Lower lobe of right lung (tissue), 2 donors: Measurements from ENCODE around the gene ADCY3. TPM values are rescaled to one million over a fixed set of nuclear protein-coding genes. Genes with fewer than 3 reads are reported as not detected.

Experiments used
- ATAC-seq, 2 donors: fragments of 200-7000 bp; cut with Tn5 transposase; one replicate each; pipeline ENCODE4 v1.9.1; 2020 to 2022; ENCODE audit warnings: mild to moderate bottlenecking in 2 of 2, moderate library complexity in 2 of 2
- DNase-seq: peaks from one replicate; pipeline ENCODE4 v3.0.0-alpha.2; 2020
- H3K27ac ChIP-seq: fragments of 200-600 bp; one replicate; pipeline ENCODE4 v1.8.0; 2022
- H3K27me3 ChIP-seq: fragments of 200-600 bp; one replicate; pipeline ENCODE4 v1.8.0; 2022; ENCODE audit warnings: low read depth
- H3K36me3 ChIP-seq: fragments of 200-600 bp; one replicate; pipeline ENCODE4 v1.8.0; 2022; ENCODE audit warnings: mild to moderate bottlenecking
- H3K4me1 ChIP-seq: fragments of 200-600 bp; one replicate; pipeline ENCODE4 v1.8.0; 2022
- H3K4me3 ChIP-seq: fragments of 200-600 bp; one replicate; pipeline ENCODE4 v1.8.0; 2022; ENCODE audit warnings: mild to moderate bottlenecking
- H3K9me3 ChIP-seq: fragments of 200-600 bp; one replicate; pipeline ENCODE4 v1.8.0; 2022
- intact Hi-C: fragments of 100-400 bp; cut with DNase I; formaldehyde crosslinking; loops from one replicate; pipeline ENCODE4 v1.11.0; 2022
- total RNA-seq: library from RNA; stranded (reverse); fragmentation: NEBNext Ultra II Directional; extraction: Animal tissue kit (Norgen Biotek cat#: 25700); gene quantifications from one replicate; pipeline ENCODE4 v1.2.1, GENCODE V29; 2021
- TF ChIP-seq, protein P1 (sequence below): fragments of 200-600 bp; IDR thresholded peaks from one replicate; pipeline ENCODE4 v1.8.0; 2022; ENCODE audit warnings: antibody characterized with exemption, mild to moderate bottlenecking
- donor health status: DM: no; HTN: yes; CAD: no; lungs with severe emphysema.

The ADCY3 gene
- total RNA-seq, 1 donor from 2014 or later: 36.1 TPM

- TF ChIP-seq, protein P1, sequence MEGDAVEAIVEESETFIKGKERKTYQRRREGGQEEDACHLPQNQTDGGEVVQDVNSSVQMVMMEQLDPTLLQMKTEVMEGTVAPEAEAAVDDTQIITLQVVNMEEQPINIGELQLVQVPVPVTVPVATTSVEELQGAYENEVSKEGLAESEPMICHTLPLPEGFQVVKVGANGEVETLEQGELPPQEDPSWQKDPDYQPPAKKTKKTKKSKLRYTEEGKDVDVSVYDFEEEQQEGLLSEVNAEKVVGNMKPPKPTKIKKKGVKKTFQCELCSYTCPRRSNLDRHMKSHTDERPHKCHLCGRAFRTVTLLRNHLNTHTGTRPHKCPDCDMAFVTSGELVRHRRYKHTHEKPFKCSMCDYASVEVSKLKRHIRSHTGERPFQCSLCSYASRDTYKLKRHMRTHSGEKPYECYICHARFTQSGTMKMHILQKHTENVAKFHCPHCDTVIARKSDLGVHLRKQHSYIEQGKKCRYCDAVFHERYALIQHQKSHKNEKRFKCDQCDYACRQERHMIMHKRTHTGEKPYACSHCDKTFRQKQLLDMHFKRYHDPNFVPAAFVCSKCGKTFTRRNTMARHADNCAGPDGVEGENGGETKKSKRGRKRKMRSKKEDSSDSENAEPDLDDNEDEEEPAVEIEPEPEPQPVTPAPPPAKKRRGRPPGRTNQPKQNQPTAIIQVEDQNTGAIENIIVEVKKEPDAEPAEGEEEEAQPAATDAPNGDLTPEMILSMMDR: no peak
- DNase-seq (no peak), ATAC-seq (no peak)
- Histone ChIP-seq H3K4me1 (no peaks in the 10 kb centered on the region), H3K4me3 (no peak overlapping the region), H3K27ac (no peak overlapping the region), H3K9me3 (peaks cover 11% of the 10 kb centered on the region), H3K36me3 (no peaks in the 10 kb centered on the region), H3K27me3 (no peaks in the 10 kb centered on the region)
- intact Hi-C loops: no loop called here
These were observed 20.6 kb downstream of the ADCY3 start for GRCh38 chr2:24899361-24899910.

DNA sequence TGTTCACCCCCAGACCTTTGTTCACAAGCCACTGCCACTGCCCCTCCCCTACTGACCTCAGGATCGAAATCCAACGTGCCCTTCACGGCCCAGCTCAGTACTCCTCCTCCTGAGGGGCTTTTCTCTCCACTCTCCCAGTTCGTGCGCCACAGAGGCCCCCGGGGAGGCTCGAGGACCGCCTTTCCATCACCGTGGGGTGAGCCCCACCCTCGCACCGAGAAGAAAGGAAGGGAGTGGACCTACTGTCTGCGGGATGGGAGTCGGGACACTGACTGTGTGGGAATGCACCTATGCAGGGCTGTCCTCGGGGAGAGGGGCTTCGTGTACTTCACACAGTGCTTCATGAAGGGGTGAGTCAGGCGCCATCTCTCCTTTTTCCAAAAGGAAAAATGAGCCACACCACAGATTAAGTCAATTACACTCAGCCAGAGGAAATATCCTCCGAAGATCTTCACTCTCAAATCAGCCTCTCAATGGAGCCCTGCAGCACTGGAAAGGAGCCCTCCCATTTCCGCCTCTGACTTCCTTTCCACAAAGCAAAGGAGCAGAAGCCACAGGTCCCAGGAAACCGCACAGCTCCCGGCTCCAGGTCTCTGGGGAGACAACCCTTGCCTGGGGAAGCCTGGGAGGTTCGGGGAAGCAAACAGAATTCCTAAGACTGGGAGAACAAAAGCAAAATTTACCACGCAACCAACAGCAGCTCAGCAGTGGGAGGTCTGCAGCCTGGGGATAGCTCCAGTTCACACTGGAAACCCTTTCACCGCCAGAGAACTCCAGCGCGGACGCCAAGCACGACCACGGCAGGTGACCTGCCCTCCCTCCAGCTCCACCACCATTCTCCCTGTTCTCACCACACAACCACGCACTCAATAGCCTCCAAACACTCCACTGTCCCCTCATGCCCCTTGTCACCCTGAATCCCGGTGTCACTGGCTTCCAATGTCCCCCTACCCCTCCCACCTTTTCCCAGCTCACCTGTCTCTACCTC is 21.6 kb downstream of the ADCY3 start:
- ATAC-seq (no peak), DNase-seq (no peak)

DNA sequence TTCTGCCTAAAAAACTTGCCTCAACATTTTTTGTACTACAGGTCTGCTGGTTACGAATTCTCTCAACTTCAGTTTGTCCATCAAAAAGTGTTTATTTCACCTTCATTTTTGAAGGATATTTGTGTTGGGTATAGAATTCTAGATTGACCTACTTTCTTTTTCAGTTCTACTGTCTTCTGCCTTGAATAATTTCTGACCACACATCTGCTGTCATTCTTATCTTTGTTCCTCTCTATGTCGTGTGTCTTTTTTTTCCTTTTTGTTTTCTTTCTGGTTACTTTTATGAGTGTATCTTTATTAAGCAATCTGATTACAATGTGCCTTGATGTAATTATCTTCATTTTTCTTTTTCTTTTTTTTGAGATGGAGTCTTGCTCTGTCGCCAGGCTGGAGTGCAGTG is 25.3 kb downstream of the ADCY3 start:
- no peak for ATAC-seq
- Histone ChIP-seq H3K4me3 (no peak overlapping the region), H3K27me3 (no peaks in the 10 kb centered on the region), H3K36me3 (no peaks in the 10 kb centered on the region), H3K4me1 (no peaks in the 10 kb centered on the region), H3K27ac (no peak overlapping the region), H3K9me3 (peaks cover 20% of the 10 kb centered on the region)
- TF ChIP-seq, protein P1: no peak
- no peak for DNase-seq
- intact Hi-C loops: no loop called here

More for the DNA sequence above, 21.6 kb downstream of the ADCY3 start:
- Histone ChIP-seq H3K27ac (no peak overlapping the region), H3K27me3 (no peaks in the 10 kb centered on the region), H3K36me3 (no peaks in the 10 kb centered on the region), H3K4me1 (no peaks in the 10 kb centered on the region), H3K9me3 (peaks cover 20% of the 10 kb centered on the region), H3K4me3 (no peak overlapping the region)
- intact Hi-C loops: no loop called here
- TF ChIP-seq, protein P1: no peak

DNA sequence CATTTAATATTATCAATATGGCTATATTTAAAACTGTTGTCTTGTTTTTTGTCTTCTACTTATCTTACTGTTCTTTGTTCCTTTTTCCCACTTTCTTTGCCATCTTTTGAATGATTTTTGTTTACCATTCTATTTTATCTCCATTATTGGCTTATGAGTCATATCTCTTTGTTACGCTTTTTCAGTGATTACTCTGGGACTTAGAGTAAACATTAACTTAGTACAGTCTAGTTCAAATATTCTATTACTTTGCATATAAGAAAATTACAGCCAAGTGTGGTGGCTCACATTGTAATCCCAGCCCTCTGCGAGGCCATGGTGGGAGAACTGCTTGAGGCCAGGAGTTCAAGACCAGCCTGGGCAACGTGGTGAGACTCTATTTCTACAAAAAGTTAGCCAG is 26.1 kb downstream of the ADCY3 start:
- Histone ChIP-seq H3K27me3 (no peaks in the 10 kb centered on the region), H3K4me3 (no peak overlapping the region), H3K4me1 (no peaks in the 10 kb centered on the region), H3K27ac (no peak overlapping the region), H3K36me3 (no peaks in the 10 kb centered on the region), H3K9me3 (peaks cover 20% of the 10 kb centered on the region)
- DNase-seq (no peak), ATAC-seq (no peak)
- intact Hi-C loops: no loop called here
- TF ChIP-seq, protein P1: no peak

GRCh38 chr2:24892928-24893327 is 27.1 kb downstream of the ADCY3 start:
- DNase-seq: no peak
- H3K4me3 ChIP-seq: no peak overlapping the region
- H3K9me3 ChIP-seq: peaks cover 20% of the 10 kb centered on the region
- TF ChIP-seq, protein P1: no peak
- intact Hi-C loops: no loop called here
- ATAC-seq: no peak
- no peaks in the 10 kb centered on the region for H3K36me3 ChIP-seq
- no peak overlapping the region for H3K27ac ChIP-seq
- no peaks in the 10 kb centered on the region for H3K27me3 ChIP-seq
- H3K4me1 ChIP-seq: no peaks in the 10 kb centered on the region
